ENCODE results near the gene AK8.

Gene AK8

GRCh38 chr9:132834343-132834742 lies 43.7 kb downstream of the AK8 start:
- no peak for TF ChIP-seq POLR2A (IDR thresholded peaks at IDR 0.05; ENCODE audit: low read depth, low read length)
- no peak for DNase-seq (ENCODE audit: insufficient read length, low spot score)
- FAIRE-seq = no peak

- DNase-seq (ENCODE audit: insufficient read length, low spot score) (no peak), FAIRE-seq (no peak)
- no peak for TF ChIP-seq POLR2A (IDR thresholded peaks at IDR 0.05; ENCODE audit: low read depth, low read length)
Observed at GRCh38 chr9:132833550-132834121, 44.4 kb downstream of the AK8 start.

GRCh38 chr9:132832171-132832881 lies 45.8 kb downstream of the AK8 start:
- DNase-seq (ENCODE audit: insufficient read length, low spot score) = no peak
- TF ChIP-seq POLR2A (IDR thresholded peaks at IDR 0.05; ENCODE audit: low read depth, low read length) = no peak
- FAIRE-seq = no peak

GRCh38 chr9:132828201-132828770 lies 49.8 kb downstream of the AK8 start:
- DNase-seq (ENCODE audit: insufficient read length, low spot score) (no peak), FAIRE-seq (no peak)
- TF ChIP-seq POLR2A (IDR thresholded peaks at IDR 0.05; ENCODE audit: low read depth, low read length) = no peak

GRCh38 chr9:132827366-132827765 lies 50.7 kb downstream of the AK8 start:
- TF ChIP-seq POLR2A (IDR thresholded peaks at IDR 0.05; ENCODE audit: low read depth, low read length) = no peak
- DNase-seq (ENCODE audit: insufficient read length, low spot score) (no peak), FAIRE-seq (no peak)

- FAIRE-seq (no peak), DNase-seq (ENCODE audit: insufficient read length, low spot score) (no peak)
- no peak for TF ChIP-seq POLR2A (IDR thresholded peaks at IDR 0.05; ENCODE audit: low read depth, low read length)
Observed at GRCh38 chr9:132826621-132827365, 51.3 kb downstream of the AK8 start.

- no peak for TF ChIP-seq POLR2A (IDR thresholded peaks at IDR 0.05; ENCODE audit: low read depth, low read length)
- no peak for DNase-seq (ENCODE audit: insufficient read length, low spot score)
- FAIRE-seq = no peak
Observed at GRCh38 chr9:132826131-132826530, 52.0 kb downstream of the AK8 start.

GRCh38 chr9:132825430-132825829 lies 52.7 kb downstream of the AK8 start:
- TF ChIP-seq POLR2A (IDR thresholded peaks at IDR 0.05; ENCODE audit: low read depth, low read length) = no peak
- FAIRE-seq (no peak), DNase-seq (ENCODE audit: insufficient read length, low spot score) (no peak)

GRCh38 chr9:132824951-132825350 lies 53.1 kb downstream of the AK8 start:
- DNase-seq (ENCODE audit: insufficient read length, low spot score) = no peak
- no peak for FAIRE-seq
- TF ChIP-seq POLR2A (IDR thresholded peaks at IDR 0.05; ENCODE audit: low read depth, low read length) = no peak

GRCh38 chr9:132824151-132824550 lies 53.9 kb downstream of the AK8 start:
- no peak for FAIRE-seq
- no peak for TF ChIP-seq POLR2A (IDR thresholded peaks at IDR 0.05; ENCODE audit: low read depth, low read length)
- no peak for DNase-seq (ENCODE audit: insufficient read length, low spot score)

GRCh38 chr9:132823370-132824145 lies 54.5 kb downstream of the AK8 start:
- TF ChIP-seq POLR2A (IDR thresholded peaks at IDR 0.05; ENCODE audit: low read depth, low read length) = no peak

GRCh38 chr9:132820169-132820944 lies 57.7 kb downstream of the AK8 start:
- no peak for TF ChIP-seq POLR2A (IDR thresholded peaks at IDR 0.05; ENCODE audit: low read depth, low read length)
- FAIRE-seq (no peak), DNase-seq (ENCODE audit: insufficient read length, low spot score) (no peak)

More at GRCh38 chr9:132823370-132824145, 54.5 kb downstream of the AK8 start:
- no peak for FAIRE-seq
- DNase-seq (ENCODE audit: insufficient read length, low spot score) = no peak

- no peak for TF ChIP-seq POLR2A (IDR thresholded peaks at IDR 0.05; ENCODE audit: low read depth, low read length)
- DNase-seq (ENCODE audit: insufficient read length, low spot score) = no peak
- FAIRE-seq = no peak
Observed at GRCh38 chr9:132818588-132818987, 59.5 kb downstream of the AK8 start.

Data from H54 (cell line).